GM23338 (cell line): ENCODE results near the gene TRPM7. TPM values are rescaled to one million over a fixed set of nuclear protein-coding genes. Genes with fewer than 3 reads are reported as not detected.

Experiments
- ATAC-seq: fragments of 200-7000 bp; cut with Tn5 transposase; 3 replicates; pipeline ENCODE4 v1.9.1; 2020
- DNase-seq: peaks from one replicate; pipeline ENCODE4 v3.0.0-alpha.2; 2015; ENCODE audit warnings: low spot score
- H2AFZ ChIP-seq: fragments of 200-600 bp; sonication (generic); 2 replicates; pipeline ENCODE4 v1.8.0; 2016; ENCODE audit warnings: antibody characterized with exemption, mild to moderate bottlenecking, moderate library complexity
- H3F3A ChIP-seq: fragments of 200-600 bp; sonication (generic); replicated peaks from 2 replicates; pipeline ENCODE4 v1.8.0; 2017; ENCODE audit warnings: antibody characterized with exemption, mixed run types, low read depth
- H3K27ac ChIP-seq: fragments of 200-600 bp; sonication (generic); 2 replicates; pipeline ENCODE4 v1.6.1; 2016; ENCODE audit warnings: low read depth
- H3K27me3 ChIP-seq: fragments of 200-600 bp; sonication (generic); 2 replicates; pipeline ENCODE4 v1.8.0; 2016; ENCODE audit warnings: mild to moderate bottlenecking, mixed run types, moderate library complexity; ENCODE audit not compliant: insufficient read depth
- H3K36me3 ChIP-seq: fragments of 200-600 bp; sonication (generic); 2 replicates; pipeline ENCODE4 v1.8.0; 2016; ENCODE audit warnings: mild to moderate bottlenecking; ENCODE audit not compliant: insufficient read depth
- H3K4me1 ChIP-seq: fragments of 200-600 bp; sonication (generic); 2 replicates; pipeline ENCODE4 v1.8.0; 2016; ENCODE audit warnings: mild to moderate bottlenecking, moderate library complexity; ENCODE audit not compliant: insufficient read depth
- H3K4me2 ChIP-seq: fragments of 200-600 bp; sonication (generic); 2 replicates; pipeline ENCODE4 v1.7.1; 2017; ENCODE audit warnings: mixed run types
- H3K4me3 ChIP-seq: fragments of 200-600 bp; sonication (generic); 2 replicates; pipeline ENCODE4 v1.6.1; 2016; ENCODE audit warnings: mixed run types
- H3K79me2 ChIP-seq: fragments of 200-600 bp; sonication (generic); replicated peaks from 2 replicates; pipeline ENCODE4 v1.8.0; 2017; ENCODE audit warnings: mild to moderate bottlenecking; ENCODE audit not compliant: insufficient read depth
- H3K9me2 ChIP-seq: fragments of 200-600 bp; sonication (generic); 2 replicates; pipeline ENCODE4 v1.8.0; 2017; ENCODE audit not compliant: insufficient read depth
- H4K20me1 ChIP-seq: fragments of 200-600 bp; sonication (generic); replicated peaks from 2 replicates; pipeline ENCODE4 v1.8.0; 2017; ENCODE audit warnings: mild to moderate bottlenecking; ENCODE audit not compliant: insufficient read depth
- H3K27ac Mint-ChIP-seq: 2 replicates; pipeline ENCODE4 v1.8.0; 2020; ENCODE audit warnings: inconsistent platforms, mild to moderate bottlenecking, moderate library complexity, mixed read lengths
- H3K27me3 Mint-ChIP-seq: 3 replicates; pipeline ENCODE4 v1.8.0; 2022; ENCODE audit warnings: low read depth, mild to moderate bottlenecking, moderate library complexity, mixed read lengths, inconsistent platforms; ENCODE audit not compliant: insufficient read depth, poor library complexity
- H3K36me3 Mint-ChIP-seq: 3 replicates; pipeline ENCODE4 v1.8.0; 2021; ENCODE audit warnings: low read depth, mild to moderate bottlenecking, inconsistent platforms, moderate library complexity, mixed read lengths
- H3K4me1 Mint-ChIP-seq: 3 replicates; pipeline ENCODE4 v1.8.0; 2020; ENCODE audit warnings: mild to moderate bottlenecking, inconsistent platforms, mixed read lengths
- H3K4me3 Mint-ChIP-seq: 3 replicates; pipeline ENCODE4 v1.8.0; 2021; ENCODE audit warnings: moderate library complexity, mild to moderate bottlenecking, inconsistent platforms, mixed read lengths
- H3K9me3 Mint-ChIP-seq: 3 replicates; pipeline ENCODE4 v1.8.0; 2020; ENCODE audit warnings: moderate library complexity, mild to moderate bottlenecking, inconsistent platforms, mixed read lengths
- CREB1 ChIP-seq: fragments of 250-450 bp; sonication (Bioruptor Pico); IDR thresholded peaks from 2 replicates; pipeline ENCODE4 v1.5.0; 2020; ENCODE audit warnings: low read depth, mild to moderate bottlenecking, moderate library complexity
- EZH2phosphoT487 ChIP-seq: fragments of 200-600 bp; sonication (generic); IDR thresholded peaks from one replicate; pipeline ENCODE4 v1.8.1; 2018; ENCODE audit warnings: antibody characterized with exemption; ENCODE audit not compliant: unreplicated experiment
- JUNB ChIP-seq: IDR thresholded peaks from one replicate; pipeline ENCODE4 v1.6.1; 2016; ENCODE audit warnings: antibody characterized with exemption; ENCODE audit not compliant: unreplicated experiment
- POLR2AphosphoS5 ChIP-seq: IDR thresholded peaks from 2 replicates; pipeline ENCODE4 v1.6.1; 2016; ENCODE audit warnings: antibody characterized with exemption, low read depth
- STAT1 ChIP-seq: IDR thresholded peaks from one replicate; pipeline ENCODE4 v1.6.1; 2016; ENCODE audit warnings: antibody characterized with exemption; ENCODE audit not compliant: unreplicated experiment
- ZNF114 ChIP-seq: fragments of 250-450 bp; sonication (Bioruptor Pico); IDR thresholded peaks from 2 replicates; pipeline ENCODE4 v1.5.0; 2020; ENCODE audit warnings: mild to moderate bottlenecking, moderate library complexity
- ZNF331 ChIP-seq: fragments of 250-450 bp; sonication (Bioruptor Pico); IDR thresholded peaks from 2 replicates; pipeline ENCODE4 v1.5.0; 2020; ENCODE audit warnings: low read depth, mild to moderate bottlenecking, moderate library complexity
- polyA plus RNA-seq: library from polyadenylated mRNA; unstranded; fragments of >200 nt; fragmentation: Nextera tagmentation; extraction: Ambion mirVana; gene quantifications from 2 replicates; pipeline ENCODE4 v1.2.1, GENCODE V29; 2016
- total RNA-seq: library from RNA; depleted of rRNA; stranded (reverse); fragments of >200 nt; shearing (Covaris generic); gene quantifications from 2 replicates; pipeline ENCODE4 v1.2.3, GENCODE V29; 2014
- TF ChIP-seq, protein P1 (sequence below), 2 experiments: fragments of 200-600 bp in 1 of 2; sonication (generic) in 1 of 2; conservative IDR thresholded peaks; 2 replicates each; pipeline versions ENCODE4 v1.5.1 to v1.6.1; 2016 to 2017; ENCODE audit warnings: antibody characterized with exemption in 2 of 2, low read depth in 2 of 2, mild to moderate bottlenecking in 2 of 2, moderate library complexity in 1 of 2
- TF ChIP-seq, protein P2 (sequence below): IDR thresholded peaks from 2 replicates; pipeline ENCODE4 v1.6.1; 2016; ENCODE audit warnings: antibody characterized with exemption
- TF ChIP-seq, protein P3 (sequence below): IDR thresholded peaks from one replicate; pipeline ENCODE4 v1.6.1; 2018; ENCODE audit warnings: antibody characterized with exemption; ENCODE audit not compliant: unreplicated experiment

Gene TRPM7
- total and polyA plus RNA-seq, 2 experiments from 2014 or later, result 8.3 to 41.0 TPM

DNA sequence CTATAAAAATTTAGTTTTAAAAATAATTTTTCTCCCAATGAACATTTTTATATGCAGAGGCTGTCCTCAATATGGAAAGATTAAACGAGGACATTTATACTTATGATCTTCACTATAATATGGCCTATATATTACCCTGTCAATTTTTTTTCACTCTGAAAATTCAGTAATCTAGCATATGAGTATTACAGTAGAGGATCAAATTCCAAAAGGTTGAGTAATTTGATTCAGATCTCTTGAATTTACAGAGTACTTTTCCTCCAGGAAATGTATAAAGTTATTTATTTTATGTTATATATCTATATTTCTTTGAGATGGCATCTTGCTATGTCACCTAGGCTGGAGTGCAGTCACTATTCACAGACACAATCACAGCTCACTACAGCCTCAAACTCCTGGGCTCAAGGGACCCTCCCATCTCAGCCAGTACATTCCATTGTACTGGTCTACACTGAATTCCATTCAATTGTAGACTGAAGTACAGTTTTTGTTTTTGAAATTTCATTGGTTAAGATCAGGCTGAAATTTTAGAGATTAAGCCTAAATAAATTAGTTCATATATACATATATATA, 16.3 kb upstream of the TRPM7 start:
- TF ChIP-seq ZNF114 (CRISPR knock-in tag) (no peak), EZH2phosphoT487 (no peak), JUNB (no peak), ZNF331 (CRISPR knock-in tag) (no peak), CREB1 (CRISPR knock-in tag) (no peak), STAT1 (no peak)
- TF ChIP-seq, protein P1, sequence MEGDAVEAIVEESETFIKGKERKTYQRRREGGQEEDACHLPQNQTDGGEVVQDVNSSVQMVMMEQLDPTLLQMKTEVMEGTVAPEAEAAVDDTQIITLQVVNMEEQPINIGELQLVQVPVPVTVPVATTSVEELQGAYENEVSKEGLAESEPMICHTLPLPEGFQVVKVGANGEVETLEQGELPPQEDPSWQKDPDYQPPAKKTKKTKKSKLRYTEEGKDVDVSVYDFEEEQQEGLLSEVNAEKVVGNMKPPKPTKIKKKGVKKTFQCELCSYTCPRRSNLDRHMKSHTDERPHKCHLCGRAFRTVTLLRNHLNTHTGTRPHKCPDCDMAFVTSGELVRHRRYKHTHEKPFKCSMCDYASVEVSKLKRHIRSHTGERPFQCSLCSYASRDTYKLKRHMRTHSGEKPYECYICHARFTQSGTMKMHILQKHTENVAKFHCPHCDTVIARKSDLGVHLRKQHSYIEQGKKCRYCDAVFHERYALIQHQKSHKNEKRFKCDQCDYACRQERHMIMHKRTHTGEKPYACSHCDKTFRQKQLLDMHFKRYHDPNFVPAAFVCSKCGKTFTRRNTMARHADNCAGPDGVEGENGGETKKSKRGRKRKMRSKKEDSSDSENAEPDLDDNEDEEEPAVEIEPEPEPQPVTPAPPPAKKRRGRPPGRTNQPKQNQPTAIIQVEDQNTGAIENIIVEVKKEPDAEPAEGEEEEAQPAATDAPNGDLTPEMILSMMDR (conservative IDR thresholded peaks at IDR 0.05; ENCODE audit: low read depth in 2 of 2), result no peak
- TF ChIP-seq, protein P2, sequence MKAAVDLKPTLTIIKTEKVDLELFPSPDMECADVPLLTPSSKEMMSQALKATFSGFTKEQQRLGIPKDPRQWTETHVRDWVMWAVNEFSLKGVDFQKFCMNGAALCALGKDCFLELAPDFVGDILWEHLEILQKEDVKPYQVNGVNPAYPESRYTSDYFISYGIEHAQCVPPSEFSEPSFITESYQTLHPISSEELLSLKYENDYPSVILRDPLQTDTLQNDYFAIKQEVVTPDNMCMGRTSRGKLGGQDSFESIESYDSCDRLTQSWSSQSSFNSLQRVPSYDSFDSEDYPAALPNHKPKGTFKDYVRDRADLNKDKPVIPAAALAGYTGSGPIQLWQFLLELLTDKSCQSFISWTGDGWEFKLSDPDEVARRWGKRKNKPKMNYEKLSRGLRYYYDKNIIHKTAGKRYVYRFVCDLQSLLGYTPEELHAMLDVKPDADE, result no peak
- no peak overlapping the region for H3K27ac Mint-ChIP-seq
- no peak overlapping the region for H3K27ac ChIP-seq
- no peaks in the 10 kb centered on the region for H3K27me3 Mint-ChIP-seq
- 0 out of 2 replicates have a peak, but pooled peaks cover 4% of the 10 kb centered on the region for H3K36me3 ChIP-seq
- no peak overlapping the region for H3K4me3 ChIP-seq
- no peaks in the 10 kb centered on the region for H3K9me2 ChIP-seq
- no peak overlapping the region for H3K4me3 Mint-ChIP-seq
- H4K20me1 ChIP-seq, result no peaks in the 10 kb centered on the region; the same call in 1 of the 2 replicates
- H3K79me2 ChIP-seq, result no peaks in the 10 kb centered on the region
- H2AFZ ChIP-seq, result no peak overlapping the region
- H3K36me3 Mint-ChIP-seq, result no peaks in the 10 kb centered on the region
- H3K4me1 Mint-ChIP-seq, result no peaks in the 10 kb centered on the region
- no peaks in the 10 kb centered on the region for H3K4me1 ChIP-seq
- H3K9me3 Mint-ChIP-seq, result no peaks in the 10 kb centered on the region
- ATAC-seq (no peak), DNase-seq (no peak)
- H3F3A ChIP-seq, result no peaks in the 10 kb centered on the region
- H3K27me3 ChIP-seq, result no peaks in the 10 kb centered on the region
- no peak overlapping the region for H3K4me2 ChIP-seq

DNA sequence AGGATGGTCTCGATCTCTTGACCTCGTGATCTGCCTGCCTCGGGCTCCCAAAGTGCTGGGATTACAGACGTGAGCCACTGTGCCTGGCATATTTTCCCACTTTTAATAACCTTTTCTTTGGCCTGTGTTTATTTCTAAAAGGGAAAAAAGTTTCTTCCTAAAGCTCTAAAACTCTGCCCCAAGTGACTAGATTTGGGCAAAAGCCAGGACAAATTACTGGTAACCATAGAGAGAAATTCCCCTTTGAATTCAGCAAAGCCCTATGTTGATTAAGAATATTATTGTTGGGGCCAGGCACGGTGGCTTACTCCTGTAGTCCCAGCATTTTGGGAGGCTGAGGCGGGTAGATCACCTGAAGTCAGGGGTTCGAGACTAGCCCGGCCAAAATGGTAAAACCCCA, 11.5 kb upstream of the TRPM7 start:
- no peaks in the 10 kb centered on the region for H3K79me2 ChIP-seq
- H3K27me3 Mint-ChIP-seq, result no peaks in the 10 kb centered on the region
- H3K4me1 Mint-ChIP-seq, result no peaks in the 10 kb centered on the region
- H3K27ac Mint-ChIP-seq, result no peak overlapping the region
- no peaks in the 10 kb centered on the region for H3K36me3 Mint-ChIP-seq
- H3K4me1 ChIP-seq, result no peaks in the 10 kb centered on the region
- H3K4me3 ChIP-seq, result no peak overlapping the region
- H2AFZ ChIP-seq, result no peak overlapping the region
- no peak overlapping the region for H3K27ac ChIP-seq
- H3K36me3 ChIP-seq, result no peaks in the 10 kb centered on the region
- ATAC-seq, result no peak
- H3K9me2 ChIP-seq, result no peaks in the 10 kb centered on the region
- H4K20me1 ChIP-seq, result no peaks in the 10 kb centered on the region
- no peak for DNase-seq
- H3K27me3 ChIP-seq, result no peaks in the 10 kb centered on the region
- H3F3A ChIP-seq, result no peaks in the 10 kb centered on the region
- H3K4me3 Mint-ChIP-seq, result no peak overlapping the region
- no peaks in the 10 kb centered on the region for H3K9me3 Mint-ChIP-seq
- no peak overlapping the region for H3K4me2 ChIP-seq
- TF ChIP-seq ZNF331 (CRISPR knock-in tag) (no peak), POLR2AphosphoS5 (no peak), ZNF114 (CRISPR knock-in tag) (no peak), CREB1 (CRISPR knock-in tag) (no peak), STAT1 (no peak)
- TF ChIP-seq, protein P3, sequence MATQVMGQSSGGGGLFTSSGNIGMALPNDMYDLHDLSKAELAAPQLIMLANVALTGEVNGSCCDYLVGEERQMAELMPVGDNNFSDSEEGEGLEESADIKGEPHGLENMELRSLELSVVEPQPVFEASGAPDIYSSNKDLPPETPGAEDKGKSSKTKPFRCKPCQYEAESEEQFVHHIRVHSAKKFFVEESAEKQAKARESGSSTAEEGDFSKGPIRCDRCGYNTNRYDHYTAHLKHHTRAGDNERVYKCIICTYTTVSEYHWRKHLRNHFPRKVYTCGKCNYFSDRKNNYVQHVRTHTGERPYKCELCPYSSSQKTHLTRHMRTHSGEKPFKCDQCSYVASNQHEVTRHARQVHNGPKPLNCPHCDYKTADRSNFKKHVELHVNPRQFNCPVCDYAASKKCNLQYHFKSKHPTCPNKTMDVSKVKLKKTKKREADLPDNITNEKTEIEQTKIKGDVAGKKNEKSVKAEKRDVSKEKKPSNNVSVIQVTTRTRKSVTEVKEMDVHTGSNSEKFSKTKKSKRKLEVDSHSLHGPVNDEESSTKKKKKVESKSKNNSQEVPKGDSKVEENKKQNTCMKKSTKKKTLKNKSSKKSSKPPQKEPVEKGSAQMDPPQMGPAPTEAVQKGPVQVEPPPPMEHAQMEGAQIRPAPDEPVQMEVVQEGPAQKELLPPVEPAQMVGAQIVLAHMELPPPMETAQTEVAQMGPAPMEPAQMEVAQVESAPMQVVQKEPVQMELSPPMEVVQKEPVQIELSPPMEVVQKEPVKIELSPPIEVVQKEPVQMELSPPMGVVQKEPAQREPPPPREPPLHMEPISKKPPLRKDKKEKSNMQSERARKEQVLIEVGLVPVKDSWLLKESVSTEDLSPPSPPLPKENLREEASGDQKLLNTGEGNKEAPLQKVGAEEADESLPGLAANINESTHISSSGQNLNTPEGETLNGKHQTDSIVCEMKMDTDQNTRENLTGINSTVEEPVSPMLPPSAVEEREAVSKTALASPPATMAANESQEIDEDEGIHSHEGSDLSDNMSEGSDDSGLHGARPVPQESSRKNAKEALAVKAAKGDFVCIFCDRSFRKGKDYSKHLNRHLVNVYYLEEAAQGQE, result no peak
- TF ChIP-seq, protein P2, result no peak
